Measurements from ENCODE around the gene ENOSF1.

DNA sequence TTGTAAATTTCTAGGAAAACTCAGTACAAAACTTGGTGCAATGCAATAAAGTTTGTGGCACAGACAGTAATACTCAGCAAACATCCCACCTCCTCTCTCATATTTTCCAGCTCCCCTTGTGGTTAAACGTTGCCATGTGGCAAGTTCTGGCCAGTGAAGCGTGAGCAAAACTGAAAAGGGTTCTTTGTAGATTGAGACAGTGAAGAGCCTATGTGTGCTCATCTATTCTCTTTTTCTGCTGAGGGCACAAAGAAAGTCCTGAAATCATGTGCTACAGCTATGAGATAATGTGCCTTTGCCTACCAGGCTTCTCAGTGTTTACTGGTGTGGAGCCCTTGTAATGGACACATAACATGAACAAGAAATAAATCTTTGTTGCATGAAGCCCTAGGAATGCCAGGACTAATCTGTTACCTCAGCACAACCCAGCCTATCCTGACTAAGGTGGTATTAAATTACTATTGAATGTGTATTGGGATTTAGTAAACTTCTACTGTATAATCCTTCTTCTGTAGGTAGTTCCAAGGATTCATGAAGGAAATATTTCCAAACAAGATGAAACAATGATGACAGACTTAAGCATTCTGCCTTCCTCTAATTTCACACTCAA lies 67.9 kb downstream of the ENOSF1 start:
- TF ChIP-seq, protein P1, sequence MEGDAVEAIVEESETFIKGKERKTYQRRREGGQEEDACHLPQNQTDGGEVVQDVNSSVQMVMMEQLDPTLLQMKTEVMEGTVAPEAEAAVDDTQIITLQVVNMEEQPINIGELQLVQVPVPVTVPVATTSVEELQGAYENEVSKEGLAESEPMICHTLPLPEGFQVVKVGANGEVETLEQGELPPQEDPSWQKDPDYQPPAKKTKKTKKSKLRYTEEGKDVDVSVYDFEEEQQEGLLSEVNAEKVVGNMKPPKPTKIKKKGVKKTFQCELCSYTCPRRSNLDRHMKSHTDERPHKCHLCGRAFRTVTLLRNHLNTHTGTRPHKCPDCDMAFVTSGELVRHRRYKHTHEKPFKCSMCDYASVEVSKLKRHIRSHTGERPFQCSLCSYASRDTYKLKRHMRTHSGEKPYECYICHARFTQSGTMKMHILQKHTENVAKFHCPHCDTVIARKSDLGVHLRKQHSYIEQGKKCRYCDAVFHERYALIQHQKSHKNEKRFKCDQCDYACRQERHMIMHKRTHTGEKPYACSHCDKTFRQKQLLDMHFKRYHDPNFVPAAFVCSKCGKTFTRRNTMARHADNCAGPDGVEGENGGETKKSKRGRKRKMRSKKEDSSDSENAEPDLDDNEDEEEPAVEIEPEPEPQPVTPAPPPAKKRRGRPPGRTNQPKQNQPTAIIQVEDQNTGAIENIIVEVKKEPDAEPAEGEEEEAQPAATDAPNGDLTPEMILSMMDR (IDR thresholded peaks at IDR 0.05) = no peak
- no peak for TF ChIP-seq EZH2 (IDR thresholded peaks at IDR 0.05; ENCODE audit: borderline replicate concordance, insufficient read depth, low read depth, low read length, poor library complexity, severe bottlenecking)
